HG03108 (cell line): Measurements from ENCODE around the gene L2HGDH.
A peak's percentile ranks its signal among the peaks of the same experiment; 100 is the strongest.

Experiments
- ATAC-seq: cut with Tn5 transposase; IDR thresholded peaks from one replicate; pipeline ENCODE4 v1.9.1; 2021; ENCODE audit warnings: moderate library complexity; ENCODE audit not compliant: unreplicated experiment

Gene L2HGDH

DNA sequence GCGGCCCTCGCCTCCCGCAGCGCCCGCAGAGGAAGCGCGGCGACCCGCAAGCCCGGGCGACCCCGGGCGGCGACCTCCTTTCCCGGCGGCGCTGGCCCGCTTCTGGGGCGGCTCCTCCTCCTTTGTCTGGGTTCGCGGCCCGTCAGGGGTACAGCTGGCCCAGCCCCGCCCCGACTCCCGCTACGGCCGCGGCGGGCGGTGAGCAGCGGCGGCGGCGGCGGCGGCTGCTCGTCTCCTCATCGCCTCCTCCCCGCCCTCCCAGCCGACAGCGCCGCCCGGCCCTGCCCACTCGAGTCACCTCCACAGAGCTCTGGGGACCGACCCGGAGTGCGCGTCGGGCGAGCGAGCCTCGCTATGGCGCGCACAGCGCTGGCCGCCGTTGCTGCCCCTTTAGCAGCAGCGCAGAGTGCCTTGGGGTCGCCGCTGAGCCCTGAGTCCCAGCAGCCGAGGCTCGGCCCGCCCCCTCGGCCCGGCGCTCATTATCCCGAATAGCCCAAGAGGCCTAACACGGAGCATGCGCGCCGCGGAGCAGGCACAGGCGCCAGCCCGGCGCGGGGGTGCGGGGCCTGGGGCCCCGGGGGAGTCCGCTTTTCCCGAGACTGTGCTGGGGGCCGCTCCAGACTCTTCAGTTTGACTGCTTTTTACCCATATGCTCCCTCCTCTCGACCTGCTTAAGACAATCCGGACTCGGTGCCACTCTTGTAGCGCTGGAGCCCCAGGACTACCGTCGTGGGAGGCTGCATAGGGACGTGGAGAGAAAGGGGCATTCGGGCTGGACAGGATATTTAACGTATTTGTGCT is 80.4 kb downstream of the L2HGDH start, which contains the start of gene SOS2:
SOS2 (minus strand) TSS at position 104 of the 801 bp plus-strand sequence. CDS start 295 bp downstream, outside the sequence.
- peak; percentile 79 for ATAC-seq

DNA sequence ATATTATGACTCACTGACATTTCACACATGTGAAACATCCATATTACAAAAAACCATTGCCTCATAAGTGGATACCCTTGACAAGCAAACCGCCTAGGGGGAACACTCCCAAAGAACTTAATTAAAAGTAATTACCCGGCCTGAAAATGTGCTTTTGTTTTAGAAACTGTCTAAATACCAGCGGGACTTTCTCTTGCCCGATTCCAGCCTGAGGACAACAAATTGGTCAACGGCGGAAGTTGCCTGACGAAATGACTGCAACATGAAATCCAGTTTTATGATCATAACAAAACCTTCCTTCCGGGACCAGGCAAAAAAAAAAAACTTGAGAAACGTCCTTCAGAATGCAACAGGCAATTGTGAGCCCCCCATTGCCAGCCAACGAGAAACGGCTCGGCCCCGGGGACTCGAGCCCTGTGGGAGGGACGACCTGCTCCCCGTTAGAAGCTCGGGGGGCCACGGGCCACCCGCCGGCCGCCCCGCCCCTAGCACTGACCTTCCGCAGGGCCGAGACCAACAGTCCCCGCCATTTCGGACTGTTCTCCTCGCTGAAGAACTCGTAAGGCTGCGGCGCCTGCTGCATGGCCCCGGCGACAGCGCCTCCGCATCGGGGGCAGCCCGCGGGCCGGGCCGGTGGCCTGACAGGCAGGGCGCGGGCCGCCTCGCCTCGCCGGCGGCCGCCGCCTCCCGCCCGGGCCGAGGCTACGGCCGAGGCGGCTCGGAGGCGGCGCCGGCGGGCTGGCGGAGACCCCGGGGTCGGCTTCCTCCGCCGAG is 81.1 kb downstream of the L2HGDH start:
- ATAC-seq: peak; percentile 29

DNA sequence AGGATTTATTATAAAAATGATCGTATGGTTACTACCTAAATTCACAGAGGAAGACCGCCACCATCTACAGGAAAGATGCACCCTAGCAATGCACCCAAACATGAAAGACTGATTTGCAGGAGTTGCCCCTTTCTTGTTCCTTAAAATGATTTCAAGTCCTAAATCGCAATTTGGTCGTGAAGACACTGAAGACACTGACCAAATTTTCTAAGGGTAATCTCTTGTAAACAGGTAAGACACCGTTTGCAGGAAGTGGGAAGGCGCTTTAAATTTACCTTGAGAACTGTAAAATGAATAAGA is 81.7 kb downstream of the L2HGDH start:
- ATAC-seq: no peak

DNA sequence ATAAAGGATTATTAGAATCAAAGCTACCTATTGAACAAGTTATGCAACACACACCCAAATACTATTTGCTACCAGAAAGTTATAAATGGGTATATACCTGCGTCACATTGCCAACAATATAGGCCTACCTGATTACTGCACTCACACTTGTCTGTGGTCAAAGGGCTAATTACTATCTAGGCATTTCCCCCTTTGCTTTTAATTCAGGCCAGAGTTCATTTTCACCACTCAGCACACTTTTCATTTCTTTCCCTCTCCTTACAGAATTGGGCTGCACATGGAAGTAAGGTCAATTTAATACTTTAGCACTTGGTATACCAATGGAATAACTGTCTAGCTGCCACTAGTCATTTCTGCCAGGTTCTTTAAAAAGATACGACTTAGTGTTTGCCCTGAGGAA is 82.3 kb downstream of the L2HGDH start:
- ATAC-seq: no peak

DNA sequence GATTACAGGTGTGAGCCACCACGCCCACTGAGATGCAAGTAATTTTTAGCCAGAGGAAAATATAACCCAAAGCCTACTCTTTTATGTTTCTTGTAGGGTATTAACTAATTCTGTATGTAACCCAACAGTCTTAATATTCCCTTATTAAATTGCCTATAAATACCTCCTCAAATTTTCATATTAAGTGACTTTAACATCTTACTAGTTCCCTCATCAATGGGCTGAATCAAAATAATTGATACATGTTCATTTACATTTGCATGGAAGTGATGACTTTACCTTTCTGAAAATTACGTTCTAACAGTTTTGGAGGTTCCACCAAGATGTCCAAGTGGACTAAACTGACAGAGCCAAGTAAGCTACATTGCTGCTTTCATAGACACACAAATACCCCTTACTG is 83.7 kb downstream of the L2HGDH start:
- ATAC-seq: no peak

DNA sequence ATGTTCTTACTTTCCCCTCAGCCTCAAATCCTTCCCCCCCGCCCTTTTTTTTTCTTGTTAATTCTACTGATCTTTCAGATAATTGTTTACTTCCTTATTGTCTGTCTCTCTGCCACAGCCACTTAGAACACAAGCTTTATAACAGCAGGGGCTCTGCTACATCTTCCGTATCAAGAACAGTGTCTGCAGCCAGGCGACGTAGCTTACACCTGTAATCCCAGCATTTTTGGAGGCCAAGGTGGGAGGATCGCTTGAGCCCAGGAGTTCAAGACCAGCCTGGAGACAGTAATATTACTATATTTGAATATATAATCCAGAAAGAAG is 86.1 kb downstream of the L2HGDH start:
- ATAC-seq: no peak

DNA sequence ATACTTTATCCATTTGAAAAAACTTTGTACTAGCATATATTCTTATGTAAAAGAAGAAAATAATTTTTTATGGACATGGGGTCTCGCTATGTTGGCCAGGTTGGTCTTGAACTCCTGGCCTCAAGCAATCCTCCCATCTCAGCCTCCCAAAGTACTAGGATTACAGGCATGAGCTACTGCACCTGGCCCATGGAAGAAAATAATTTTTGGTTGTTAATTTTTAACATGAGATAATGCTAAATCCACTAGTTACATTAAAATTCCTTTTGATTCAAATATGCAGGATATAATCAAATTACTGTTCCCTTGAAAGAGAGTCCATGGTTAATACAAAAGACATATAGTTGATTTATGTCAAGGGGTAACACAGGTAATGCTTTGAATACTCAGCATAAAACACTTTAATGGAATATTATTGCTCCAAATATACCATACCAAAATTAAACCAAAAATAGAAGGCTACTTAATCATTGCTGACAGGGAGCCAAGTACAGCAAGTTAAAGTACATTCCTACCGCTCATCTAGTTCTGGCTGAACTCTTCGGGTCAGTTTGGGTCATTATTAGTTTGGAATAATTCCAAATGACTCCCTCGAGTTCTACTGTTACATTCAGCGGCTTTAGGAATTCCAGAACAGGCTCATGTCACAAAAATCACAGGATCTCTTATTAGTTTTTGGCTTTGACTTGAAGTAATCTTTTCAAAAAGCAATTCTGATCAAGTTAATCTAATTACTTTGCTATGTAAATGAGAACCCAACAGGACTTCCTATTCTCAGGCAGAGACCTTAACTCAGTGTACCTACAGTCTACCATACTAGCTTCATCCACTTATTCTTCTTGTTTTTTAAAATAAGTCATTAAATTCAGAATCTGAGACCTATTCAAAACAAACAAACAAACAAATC is 86.7 kb downstream of the L2HGDH start:
- no peak for ATAC-seq

DNA sequence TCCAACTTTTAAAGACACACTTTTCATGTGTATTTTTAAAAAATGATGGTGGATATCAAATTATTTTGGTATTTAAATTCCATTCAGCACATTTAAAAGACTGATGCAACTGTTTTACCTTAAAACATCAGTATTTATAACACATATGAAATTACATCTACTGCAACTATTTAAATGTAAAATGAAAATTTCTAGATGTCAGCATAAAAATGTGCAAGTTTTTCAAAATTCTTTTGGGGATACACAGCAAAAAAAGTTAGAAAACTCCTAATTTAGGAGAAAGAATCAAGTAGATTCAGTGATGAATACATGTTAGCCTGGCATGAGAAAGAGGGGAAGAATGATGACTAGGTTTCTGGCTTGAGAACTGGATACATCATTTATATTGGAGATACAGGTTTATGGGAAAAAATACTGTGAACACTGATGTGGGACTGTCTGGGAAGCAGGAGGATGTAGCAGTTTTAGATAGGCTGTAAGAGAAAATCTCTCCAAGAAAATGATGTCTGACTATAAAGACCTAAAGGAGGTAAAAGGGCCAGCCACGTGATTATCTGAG is 89.9 kb downstream of the L2HGDH start:
- no peak for ATAC-seq

DNA sequence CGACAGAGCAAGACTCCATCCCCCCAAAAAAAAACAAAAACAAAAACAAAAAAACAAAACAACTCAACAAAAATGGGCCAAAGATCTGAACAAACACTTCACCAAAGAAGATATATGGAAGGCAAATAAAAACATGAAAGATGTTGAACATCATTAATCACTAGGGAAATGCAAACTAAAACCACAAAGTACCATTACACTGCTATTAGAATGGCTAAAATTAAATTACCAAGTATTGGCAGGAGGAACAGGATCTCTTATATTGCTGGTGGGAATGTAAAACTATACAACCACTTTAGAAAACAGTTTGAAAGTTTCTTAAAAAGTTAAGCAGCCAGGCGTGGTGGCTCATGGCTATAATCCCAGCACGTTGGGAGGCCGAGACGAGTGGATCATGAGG is 93.5 kb downstream of the L2HGDH start:
- ATAC-seq: no peak

DNA sequence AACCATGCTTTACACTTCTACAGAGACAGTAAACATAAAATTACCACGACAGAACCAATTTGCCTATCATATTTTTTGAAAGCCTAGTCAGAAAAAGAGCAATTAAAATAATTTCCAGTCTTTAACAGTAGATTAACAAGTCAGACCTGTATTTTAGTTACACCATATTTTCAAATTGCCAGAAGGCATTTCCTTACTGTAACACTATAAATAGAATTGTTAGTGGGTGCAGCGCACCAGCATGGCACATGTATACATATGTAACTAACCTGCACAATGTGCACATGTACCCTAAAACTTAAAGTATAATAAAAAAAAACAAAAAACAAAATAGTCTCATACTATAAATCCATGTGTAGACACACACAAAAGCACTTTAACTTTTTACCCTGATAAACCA is 96.6 kb downstream of the L2HGDH start:
- ATAC-seq: no peak

DNA sequence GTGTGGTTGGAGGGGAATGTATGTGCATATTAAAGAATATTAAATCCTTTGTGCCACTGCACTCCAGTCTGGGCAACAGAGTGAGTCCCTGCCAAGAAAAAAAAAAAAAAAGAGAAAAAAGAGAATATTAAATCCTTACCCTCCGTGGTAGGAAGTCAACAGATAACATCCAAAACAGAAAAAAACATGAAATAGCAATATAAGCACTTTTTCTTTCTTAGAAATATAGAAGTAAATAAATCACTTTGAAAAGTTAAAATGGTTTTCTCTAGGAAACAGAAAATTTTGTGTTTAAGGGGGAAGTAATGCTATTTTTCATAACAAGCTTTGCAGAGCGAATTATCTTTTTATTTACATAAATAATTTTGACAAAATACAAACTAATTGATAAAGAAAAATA is 98.2 kb downstream of the L2HGDH start:
- ATAC-seq: no peak

DNA sequence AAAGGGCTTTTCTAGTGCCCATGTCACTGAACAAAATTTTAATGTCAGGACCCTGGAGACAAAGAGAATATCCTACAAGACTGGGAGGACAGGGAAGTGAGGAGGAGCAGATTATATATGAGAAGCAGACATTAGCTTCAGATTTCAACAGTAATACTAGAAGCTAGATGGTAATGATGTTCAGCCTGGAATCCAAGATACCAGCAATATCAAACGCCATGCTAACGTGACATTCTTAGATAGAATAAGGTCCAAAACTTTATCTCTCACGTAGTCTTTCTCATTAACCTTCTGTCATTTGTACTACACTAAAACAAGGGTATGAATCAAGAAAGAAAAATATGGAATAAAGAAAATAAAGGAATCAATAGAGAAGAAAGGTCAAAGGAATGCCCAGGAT is 99.3 kb downstream of the L2HGDH start:
- no peak for ATAC-seq

DNA sequence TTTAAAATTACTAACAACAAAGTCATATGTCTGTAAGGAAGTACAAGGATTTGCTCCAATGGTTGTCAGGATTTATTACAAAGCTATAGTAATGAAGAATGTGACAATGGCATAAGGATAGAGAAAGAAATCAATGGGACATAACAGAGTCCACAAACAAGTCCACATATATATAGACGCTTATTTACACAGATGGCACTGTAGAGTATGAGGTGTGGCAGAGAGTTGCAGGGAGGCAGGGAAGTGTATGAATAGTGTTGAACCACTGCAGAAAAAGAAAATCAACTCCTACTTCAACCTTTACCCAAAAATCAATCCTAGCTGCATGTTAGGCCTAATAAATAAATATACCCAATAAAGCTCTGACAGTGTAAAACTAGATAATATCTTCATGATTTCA is 102.0 kb downstream of the L2HGDH start:
- ATAC-seq: no peak

DNA sequence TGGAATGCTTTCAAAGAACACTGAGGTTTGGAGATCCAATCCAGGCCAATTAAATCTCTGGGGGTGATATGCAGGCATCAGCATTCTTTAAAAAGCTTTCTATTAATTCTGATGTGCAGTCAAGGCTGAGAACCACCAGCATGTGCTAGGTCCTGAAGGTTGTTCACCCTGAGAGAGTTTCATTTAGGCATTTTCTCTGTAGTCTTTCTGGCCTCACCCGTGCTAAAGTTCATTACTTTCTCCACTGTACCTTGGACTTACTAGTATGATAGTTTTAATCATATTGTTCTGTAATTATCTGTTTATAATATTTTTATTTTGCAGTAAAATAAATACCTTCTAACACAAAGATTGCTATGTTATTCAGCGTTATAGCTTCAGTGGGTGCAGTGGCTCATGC is 113.5 kb downstream of the L2HGDH start:
- ATAC-seq: no peak

DNA sequence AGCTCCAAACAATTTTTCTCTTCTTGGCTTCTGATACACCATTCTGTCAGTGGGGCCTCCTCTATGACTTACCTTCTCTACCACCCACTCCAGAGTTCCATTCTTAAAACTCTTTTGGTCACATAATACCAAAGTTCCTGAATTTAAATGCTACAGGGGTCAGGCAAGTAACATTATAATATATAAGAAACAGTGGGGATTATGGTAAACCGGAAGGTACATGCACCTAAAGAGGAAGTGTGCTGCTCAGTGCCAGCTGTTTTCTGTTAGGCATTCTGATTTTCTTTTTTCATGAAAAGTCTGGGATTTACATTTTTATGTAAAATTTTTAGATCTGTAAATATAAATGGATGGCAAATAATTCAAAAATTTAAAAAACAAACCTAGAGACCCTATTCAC is 120.5 kb downstream of the L2HGDH start:
- ATAC-seq: no peak
